ENCODE measurements around the gene BGN.
A peak's percentile ranks its signal among the peaks of the same experiment; 100 is the strongest.

BGN gene

DNA sequence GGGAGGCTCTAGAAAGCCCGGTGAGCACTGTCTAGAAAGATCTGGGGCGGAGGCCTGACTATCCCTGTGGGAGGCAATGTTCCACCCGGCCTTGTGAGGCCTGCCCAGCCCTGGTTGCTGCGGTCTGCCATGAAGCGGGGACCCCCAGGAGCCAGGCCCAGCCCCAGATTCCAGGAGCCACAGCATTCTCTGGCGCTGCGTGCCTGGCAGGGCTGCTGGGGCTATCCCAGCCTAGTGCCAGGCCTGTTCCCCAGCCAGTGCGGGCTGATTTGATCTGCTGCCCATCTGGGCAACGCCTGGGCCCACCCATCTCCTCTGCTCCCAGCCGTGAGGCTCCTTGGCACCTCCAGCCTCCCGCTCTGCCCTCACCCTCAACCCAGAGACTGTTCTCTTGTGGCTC is 42.3 kb downstream of the BGN start:
- in situ Hi-C loops (cut with MboI; ENCODE audit: low pct_unique_long_range_greater_than_20kb, low sequenced_read_pairs, unreplicated experiment) = no loop called here
- TF ChIP-seq, protein P1, sequence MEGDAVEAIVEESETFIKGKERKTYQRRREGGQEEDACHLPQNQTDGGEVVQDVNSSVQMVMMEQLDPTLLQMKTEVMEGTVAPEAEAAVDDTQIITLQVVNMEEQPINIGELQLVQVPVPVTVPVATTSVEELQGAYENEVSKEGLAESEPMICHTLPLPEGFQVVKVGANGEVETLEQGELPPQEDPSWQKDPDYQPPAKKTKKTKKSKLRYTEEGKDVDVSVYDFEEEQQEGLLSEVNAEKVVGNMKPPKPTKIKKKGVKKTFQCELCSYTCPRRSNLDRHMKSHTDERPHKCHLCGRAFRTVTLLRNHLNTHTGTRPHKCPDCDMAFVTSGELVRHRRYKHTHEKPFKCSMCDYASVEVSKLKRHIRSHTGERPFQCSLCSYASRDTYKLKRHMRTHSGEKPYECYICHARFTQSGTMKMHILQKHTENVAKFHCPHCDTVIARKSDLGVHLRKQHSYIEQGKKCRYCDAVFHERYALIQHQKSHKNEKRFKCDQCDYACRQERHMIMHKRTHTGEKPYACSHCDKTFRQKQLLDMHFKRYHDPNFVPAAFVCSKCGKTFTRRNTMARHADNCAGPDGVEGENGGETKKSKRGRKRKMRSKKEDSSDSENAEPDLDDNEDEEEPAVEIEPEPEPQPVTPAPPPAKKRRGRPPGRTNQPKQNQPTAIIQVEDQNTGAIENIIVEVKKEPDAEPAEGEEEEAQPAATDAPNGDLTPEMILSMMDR (IDR thresholded peaks at IDR 0.05; ENCODE audit: extremely low read depth, insufficient read depth, missing control alignments) = no peak
- DNase-seq (ENCODE audit: low spot score) = no peak

DNA sequence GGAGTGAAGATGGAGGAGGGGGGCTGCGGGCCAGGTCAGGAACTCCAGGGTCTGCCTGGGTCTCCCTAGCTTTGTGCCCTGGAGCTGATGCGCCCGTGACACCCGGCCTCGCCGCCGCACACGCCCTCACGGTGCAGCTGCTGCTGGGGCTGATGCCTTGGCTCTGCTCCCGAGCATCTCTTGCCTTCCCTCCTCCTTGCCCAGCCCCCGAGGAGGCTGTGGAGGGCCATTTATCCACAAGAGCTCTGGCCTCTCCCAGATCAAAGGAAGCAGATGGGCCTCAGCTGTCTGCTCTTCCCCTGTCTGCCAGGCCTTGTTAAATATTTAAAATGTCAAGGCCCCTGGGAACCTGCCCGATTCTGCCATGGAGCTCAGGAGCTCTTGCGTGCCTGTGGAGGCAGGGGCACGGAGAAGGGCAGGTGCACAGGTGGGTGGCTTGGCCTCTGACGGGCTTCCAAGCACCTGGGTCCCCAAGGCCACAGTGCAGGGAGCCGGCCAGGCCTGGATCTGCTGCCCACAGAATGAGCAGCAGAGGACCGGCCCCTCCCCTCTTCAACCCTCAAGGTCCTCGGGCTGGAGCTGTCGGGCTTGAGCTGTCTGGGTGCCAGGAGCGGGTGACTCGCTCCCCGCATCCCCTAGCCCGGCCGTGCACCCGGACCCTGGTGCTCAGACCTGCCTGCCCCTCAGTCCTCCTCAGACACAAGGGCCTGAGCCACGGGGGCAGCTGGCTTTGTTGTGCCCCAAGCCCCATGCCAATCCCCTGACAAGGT is 42.9 kb downstream of the BGN start:
- in situ Hi-C loops (cut with MboI; ENCODE audit: low pct_unique_long_range_greater_than_20kb, low sequenced_read_pairs, unreplicated experiment) = no loop called here
- TF ChIP-seq, protein P1 (IDR thresholded peaks at IDR 0.05; ENCODE audit: extremely low read depth, insufficient read depth, missing control alignments) = no peak
- DNase-seq (ENCODE audit: low spot score) = no peak

DNA sequence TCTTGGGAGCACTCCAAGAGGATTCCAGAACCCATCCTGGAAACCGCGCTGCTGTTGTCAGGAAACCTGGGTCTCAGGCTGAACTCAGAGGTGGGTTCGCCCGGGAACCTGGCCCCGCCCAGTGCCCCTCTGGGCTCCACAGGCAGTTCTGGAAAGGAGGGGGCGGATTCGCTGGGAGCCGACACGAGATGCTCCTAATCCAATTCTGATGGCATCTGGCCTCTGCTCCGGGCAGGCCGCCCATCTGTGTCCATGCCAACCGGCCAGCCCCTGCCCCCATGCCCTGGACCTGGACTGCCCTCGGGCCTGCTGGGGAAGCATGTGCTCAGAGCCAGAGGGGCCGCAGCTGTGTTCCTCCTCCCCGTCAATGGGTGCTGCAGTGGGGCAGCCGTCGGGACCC is 43.6 kb downstream of the BGN start:
- TF ChIP-seq, protein P1 (IDR thresholded peaks at IDR 0.05; ENCODE audit: extremely low read depth, insufficient read depth, missing control alignments) = no peak
- in situ Hi-C loops (cut with MboI; ENCODE audit: low pct_unique_long_range_greater_than_20kb, low sequenced_read_pairs, unreplicated experiment) = no loop called here
- DNase-seq (ENCODE audit: low spot score) = no peak

DNA sequence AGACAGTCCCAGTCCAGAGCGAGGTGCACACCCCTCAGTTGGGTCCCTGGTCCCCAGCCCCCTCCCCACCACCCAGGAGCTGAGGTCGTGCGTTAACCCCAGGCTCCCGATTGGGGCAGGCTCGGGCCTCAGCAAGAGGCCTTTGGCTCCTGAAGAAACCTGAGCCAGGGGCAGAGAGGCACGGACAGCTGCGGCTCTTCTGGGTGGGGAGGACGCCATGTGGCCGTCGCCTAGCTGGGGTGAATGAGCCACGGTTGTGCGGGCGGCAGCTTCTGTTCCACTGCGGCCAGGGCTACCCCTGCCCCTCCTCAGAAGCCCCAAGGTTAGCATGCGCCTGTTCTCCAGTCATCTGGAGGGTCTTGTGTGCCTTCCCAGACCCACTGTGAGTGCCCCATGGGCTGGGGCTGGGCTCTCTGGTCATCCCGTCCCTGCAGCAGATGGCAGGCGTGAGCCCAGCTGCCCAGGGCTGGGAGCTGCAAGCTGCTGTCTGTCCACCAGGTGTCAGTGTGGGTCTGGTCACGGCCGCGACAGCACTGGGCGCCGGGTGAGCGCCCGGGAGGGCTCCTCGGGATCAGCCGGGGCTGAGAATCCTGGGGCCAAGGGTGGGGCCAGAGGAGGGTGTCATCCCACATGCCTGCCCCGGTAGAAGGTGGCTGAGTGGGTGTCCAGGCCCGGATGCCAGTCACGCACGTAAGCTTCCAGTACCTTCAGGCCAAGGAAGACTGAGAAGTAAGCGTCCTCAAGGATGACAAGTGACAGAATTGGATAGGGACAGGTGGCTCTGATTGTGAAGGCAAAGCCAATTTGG is 44.6 kb downstream of the BGN start:
- peak; percentile 81 for DNase-seq (ENCODE audit: low spot score)
- TF ChIP-seq, protein P1 (IDR thresholded peaks at IDR 0.05; ENCODE audit: extremely low read depth, insufficient read depth, missing control alignments) = peak; percentile 88
- in situ Hi-C loops (cut with MboI; ENCODE audit: low pct_unique_long_range_greater_than_20kb, low sequenced_read_pairs, unreplicated experiment) = no loop called here

DNA sequence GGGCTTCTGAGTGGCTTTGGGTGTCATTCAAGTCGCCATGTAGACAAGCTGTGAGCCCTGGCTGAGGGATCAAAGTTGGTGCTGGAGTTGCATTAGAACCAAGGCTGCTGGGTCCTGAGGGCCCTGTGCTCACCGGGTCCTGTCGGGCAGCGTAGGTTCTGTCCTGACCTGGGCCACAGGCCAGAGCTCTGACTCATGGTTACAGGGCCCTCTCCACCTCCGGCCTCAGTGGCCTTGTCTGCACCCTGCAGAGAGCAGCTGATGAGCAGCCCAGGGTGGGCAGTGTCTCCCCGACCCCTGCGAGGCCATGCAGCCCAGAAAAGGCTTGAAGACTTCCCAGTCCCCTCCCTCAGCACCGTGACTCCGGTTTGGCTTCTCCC is 45.2 kb downstream of the BGN start:
- TF ChIP-seq, protein P1 (IDR thresholded peaks at IDR 0.05; ENCODE audit: extremely low read depth, insufficient read depth, missing control alignments) = no peak
- no peak for DNase-seq (ENCODE audit: low spot score)
- in situ Hi-C loops (cut with MboI; ENCODE audit: low pct_unique_long_range_greater_than_20kb, low sequenced_read_pairs, unreplicated experiment) = no loop called here

DNA sequence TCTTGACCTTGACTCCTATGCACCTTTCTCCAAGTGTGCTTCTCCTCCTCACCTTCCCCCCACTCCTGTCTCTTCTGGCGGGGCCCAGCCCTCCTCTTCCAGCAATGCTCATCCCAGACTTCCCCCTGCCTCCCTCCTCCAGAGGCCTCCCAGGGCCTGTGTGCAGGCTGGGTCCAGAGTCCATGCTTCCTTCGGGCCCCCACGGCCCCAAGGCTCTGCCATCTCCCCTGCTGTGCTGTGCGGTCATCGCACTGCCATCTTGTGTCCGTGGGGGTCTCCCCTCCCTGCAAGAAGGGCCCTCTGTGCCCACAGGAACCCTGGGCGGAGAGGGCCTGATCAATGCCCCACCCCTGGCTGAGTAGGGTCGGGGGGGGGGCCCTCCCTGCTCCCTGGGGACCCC is 49.9 kb downstream of the BGN start:
- DNase-seq (ENCODE audit: low spot score) = no peak
- TF ChIP-seq, protein P1 (IDR thresholded peaks at IDR 0.05; ENCODE audit: extremely low read depth, insufficient read depth, missing control alignments) = no peak
- in situ Hi-C loops (cut with MboI; ENCODE audit: low pct_unique_long_range_greater_than_20kb, low sequenced_read_pairs, unreplicated experiment) = no loop called here
